ENCODE measurements around the gene MALRD1.

The MALRD1 gene

DNA sequence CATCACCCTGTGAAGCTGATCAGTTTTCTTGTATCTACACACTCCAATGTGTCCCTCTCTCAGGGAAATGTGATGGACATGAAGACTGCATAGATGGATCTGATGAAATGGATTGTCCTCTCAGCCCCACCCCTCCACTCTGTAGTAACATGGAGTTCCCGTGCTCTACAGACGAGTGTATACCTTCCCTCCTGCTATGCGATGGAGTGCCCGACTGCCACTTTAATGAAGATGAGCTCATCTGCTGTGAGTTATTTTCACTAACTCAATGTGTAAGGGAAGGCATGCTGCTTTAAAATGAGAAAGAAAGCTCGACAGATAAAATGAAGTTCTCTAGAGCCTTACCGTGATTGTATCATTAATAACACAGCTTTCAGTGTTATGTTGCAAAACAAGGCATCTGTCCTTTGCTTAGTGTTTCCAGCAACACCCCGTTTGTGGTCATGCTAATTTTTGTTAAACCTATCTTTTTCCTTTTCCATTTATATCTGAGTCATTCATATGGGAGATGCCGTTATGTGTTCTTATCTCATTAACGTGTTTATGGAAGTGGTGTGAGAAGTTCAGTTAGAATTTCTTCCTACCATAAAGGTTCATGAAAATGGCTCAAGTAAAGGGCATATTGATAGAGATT lies 546.7 kb downstream of the MALRD1 start:
- Histone ChIP-seq H2AFZ (ENCODE audit: low read depth) (no peak overlapping the region), H3K4me1 (ENCODE audit: low read depth, poor library complexity, severe bottlenecking) (no peaks in the 10 kb centered on the region)
- TF ChIP-seq, protein P1, sequence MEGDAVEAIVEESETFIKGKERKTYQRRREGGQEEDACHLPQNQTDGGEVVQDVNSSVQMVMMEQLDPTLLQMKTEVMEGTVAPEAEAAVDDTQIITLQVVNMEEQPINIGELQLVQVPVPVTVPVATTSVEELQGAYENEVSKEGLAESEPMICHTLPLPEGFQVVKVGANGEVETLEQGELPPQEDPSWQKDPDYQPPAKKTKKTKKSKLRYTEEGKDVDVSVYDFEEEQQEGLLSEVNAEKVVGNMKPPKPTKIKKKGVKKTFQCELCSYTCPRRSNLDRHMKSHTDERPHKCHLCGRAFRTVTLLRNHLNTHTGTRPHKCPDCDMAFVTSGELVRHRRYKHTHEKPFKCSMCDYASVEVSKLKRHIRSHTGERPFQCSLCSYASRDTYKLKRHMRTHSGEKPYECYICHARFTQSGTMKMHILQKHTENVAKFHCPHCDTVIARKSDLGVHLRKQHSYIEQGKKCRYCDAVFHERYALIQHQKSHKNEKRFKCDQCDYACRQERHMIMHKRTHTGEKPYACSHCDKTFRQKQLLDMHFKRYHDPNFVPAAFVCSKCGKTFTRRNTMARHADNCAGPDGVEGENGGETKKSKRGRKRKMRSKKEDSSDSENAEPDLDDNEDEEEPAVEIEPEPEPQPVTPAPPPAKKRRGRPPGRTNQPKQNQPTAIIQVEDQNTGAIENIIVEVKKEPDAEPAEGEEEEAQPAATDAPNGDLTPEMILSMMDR (conservative IDR thresholded peaks at IDR 0.05; ENCODE audit: low read depth, low read length): no peak

DNA sequence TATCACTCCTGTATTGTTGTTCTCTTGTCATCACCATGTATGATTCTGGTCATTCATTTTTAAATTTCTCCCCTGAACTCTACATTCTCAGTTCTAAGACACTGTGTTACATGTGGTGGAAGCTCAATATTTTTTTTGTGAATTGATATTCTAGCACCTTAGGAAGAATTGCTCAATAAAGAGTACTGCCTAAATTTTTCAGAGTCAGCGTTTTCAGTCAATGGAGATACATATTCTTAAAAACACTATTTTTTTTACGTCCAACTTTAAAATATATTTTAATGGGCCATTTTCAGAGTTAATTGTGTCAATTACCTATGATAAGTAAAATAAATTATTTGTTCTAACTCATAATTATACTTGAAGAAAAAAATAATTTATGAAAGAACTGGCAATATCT lies 557.2 kb downstream of the MALRD1 start:
- H3K36me3 ChIP-seq (ENCODE audit: insufficient read depth): no peaks in the 10 kb centered on the region
- no peaks in the 10 kb centered on the region for H3K4me1 ChIP-seq (ENCODE audit: low read depth, poor library complexity, severe bottlenecking)
- H3K27me3 ChIP-seq (ENCODE audit: insufficient read depth, low read depth): no peaks in the 10 kb centered on the region
- H3K4me2 ChIP-seq: no peak overlapping the region
- H3K27ac ChIP-seq: no peak overlapping the region
- no peak overlapping the region for H3K4me3 ChIP-seq (IDR thresholded peaks at IDR 0.05; ENCODE audit: insufficient read depth, low read depth, low read length)
- H3K79me2 ChIP-seq (ENCODE audit: insufficient read depth, low read depth): no peaks in the 10 kb centered on the region
- TF ChIP-seq, protein P1 (conservative IDR thresholded peaks at IDR 0.05; ENCODE audit: low read depth, low read length): no peak
- no peaks in the 10 kb centered on the region for H4K20me1 ChIP-seq (ENCODE audit: insufficient read depth)
- H2AFZ ChIP-seq (ENCODE audit: low read depth): no peak overlapping the region
- no peak overlapping the region for H3K9ac ChIP-seq

More for the DNA sequence above, 546.7 kb downstream of the MALRD1 start:
- Histone ChIP-seq H3K36me3 (ENCODE audit: insufficient read depth) (no peaks in the 10 kb centered on the region), H4K20me1 (ENCODE audit: insufficient read depth) (no peaks in the 10 kb centered on the region), H3K79me2 (ENCODE audit: insufficient read depth, low read depth) (no peaks in the 10 kb centered on the region), H3K4me3 (IDR thresholded peaks at IDR 0.05; ENCODE audit: insufficient read depth, low read depth, low read length) (no peak overlapping the region), H3K4me2 (no peak overlapping the region), H3K9ac (no peak overlapping the region), H3K27ac (no peak overlapping the region), H3K27me3 (ENCODE audit: insufficient read depth, low read depth) (no peaks in the 10 kb centered on the region)

DNA sequence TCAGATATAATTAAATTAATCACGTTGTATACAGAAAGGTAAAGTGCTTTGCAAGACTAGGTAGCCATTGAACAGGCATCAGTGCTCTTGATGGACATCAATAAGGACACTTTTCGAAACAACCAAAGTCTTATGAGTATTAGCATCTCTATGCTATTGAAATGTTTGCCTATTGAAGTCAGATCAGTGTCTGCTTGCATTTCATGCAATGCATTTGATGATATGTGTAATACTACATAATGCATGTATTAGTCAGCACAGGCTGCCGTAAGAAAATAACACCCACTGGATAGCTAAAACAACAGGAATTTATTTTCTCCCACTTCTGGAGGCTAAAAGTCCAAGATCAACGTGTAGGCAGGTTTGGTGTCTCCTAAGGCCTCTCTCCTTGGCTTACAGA lies 558.4 kb downstream of the MALRD1 start:
- H3K27ac ChIP-seq: no peak overlapping the region
- no peak overlapping the region for H2AFZ ChIP-seq (ENCODE audit: low read depth)
- no peaks in the 10 kb centered on the region for H4K20me1 ChIP-seq (ENCODE audit: insufficient read depth)
- no peaks in the 10 kb centered on the region for H3K36me3 ChIP-seq (ENCODE audit: insufficient read depth)
- H3K27me3 ChIP-seq (ENCODE audit: insufficient read depth, low read depth): no peaks in the 10 kb centered on the region
- H3K4me3 ChIP-seq (IDR thresholded peaks at IDR 0.05; ENCODE audit: insufficient read depth, low read depth, low read length): no peak overlapping the region
- H3K4me2 ChIP-seq: no peak overlapping the region
- no peak overlapping the region for H3K9ac ChIP-seq
- no peaks in the 10 kb centered on the region for H3K79me2 ChIP-seq (ENCODE audit: insufficient read depth, low read depth)
- TF ChIP-seq, protein P1 (conservative IDR thresholded peaks at IDR 0.05; ENCODE audit: low read depth, low read length): no peak
- no peaks in the 10 kb centered on the region for H3K4me1 ChIP-seq (ENCODE audit: low read depth, poor library complexity, severe bottlenecking)

DNA sequence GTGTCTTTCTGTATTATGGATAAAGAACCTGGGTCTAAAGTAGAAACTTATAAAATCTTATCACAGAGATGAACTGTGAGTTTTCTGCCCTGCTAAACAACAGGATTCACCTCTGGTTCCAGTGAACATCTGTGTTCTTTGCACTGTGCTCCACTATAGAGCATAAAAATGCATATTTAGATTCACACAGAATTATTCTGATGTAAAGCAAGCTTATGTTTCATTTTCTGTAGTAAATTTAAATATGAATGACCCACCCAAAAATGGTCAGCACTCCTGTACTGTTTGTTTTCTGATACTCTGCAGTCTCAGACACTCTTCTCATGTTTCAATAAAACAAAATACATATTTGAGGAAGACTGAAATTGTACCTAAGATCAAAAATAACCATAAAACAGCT lies 563.2 kb downstream of the MALRD1 start:
- no peak overlapping the region for H3K4me3 ChIP-seq (IDR thresholded peaks at IDR 0.05; ENCODE audit: insufficient read depth, low read depth, low read length)
- no peaks in the 10 kb centered on the region for H3K79me2 ChIP-seq (ENCODE audit: insufficient read depth, low read depth)
- no peak overlapping the region for H3K4me2 ChIP-seq
- no peaks in the 10 kb centered on the region for H3K36me3 ChIP-seq (ENCODE audit: insufficient read depth)
- H3K9ac ChIP-seq: no peak overlapping the region
- no peaks in the 10 kb centered on the region for H3K27me3 ChIP-seq (ENCODE audit: insufficient read depth, low read depth)
- TF ChIP-seq, protein P1 (conservative IDR thresholded peaks at IDR 0.05; ENCODE audit: low read depth, low read length): no peak
- H3K4me1 ChIP-seq (ENCODE audit: low read depth, poor library complexity, severe bottlenecking): no peaks in the 10 kb centered on the region
- H2AFZ ChIP-seq (ENCODE audit: low read depth): no peak overlapping the region
- H4K20me1 ChIP-seq (ENCODE audit: insufficient read depth): no peaks in the 10 kb centered on the region
- H3K27ac ChIP-seq: no peak overlapping the region

Measured in KMS-11 (cell line).